Measurements from ENCODE around the gene APP.
A peak's percentile ranks its signal among the peaks of the same experiment; 100 is the strongest.
"Not testable (repeated sequence)": the region's sequence is repeated elsewhere in the genome, so short reads cannot be mapped to it uniquely, and the experiment has no call there.

APP gene

DNA sequence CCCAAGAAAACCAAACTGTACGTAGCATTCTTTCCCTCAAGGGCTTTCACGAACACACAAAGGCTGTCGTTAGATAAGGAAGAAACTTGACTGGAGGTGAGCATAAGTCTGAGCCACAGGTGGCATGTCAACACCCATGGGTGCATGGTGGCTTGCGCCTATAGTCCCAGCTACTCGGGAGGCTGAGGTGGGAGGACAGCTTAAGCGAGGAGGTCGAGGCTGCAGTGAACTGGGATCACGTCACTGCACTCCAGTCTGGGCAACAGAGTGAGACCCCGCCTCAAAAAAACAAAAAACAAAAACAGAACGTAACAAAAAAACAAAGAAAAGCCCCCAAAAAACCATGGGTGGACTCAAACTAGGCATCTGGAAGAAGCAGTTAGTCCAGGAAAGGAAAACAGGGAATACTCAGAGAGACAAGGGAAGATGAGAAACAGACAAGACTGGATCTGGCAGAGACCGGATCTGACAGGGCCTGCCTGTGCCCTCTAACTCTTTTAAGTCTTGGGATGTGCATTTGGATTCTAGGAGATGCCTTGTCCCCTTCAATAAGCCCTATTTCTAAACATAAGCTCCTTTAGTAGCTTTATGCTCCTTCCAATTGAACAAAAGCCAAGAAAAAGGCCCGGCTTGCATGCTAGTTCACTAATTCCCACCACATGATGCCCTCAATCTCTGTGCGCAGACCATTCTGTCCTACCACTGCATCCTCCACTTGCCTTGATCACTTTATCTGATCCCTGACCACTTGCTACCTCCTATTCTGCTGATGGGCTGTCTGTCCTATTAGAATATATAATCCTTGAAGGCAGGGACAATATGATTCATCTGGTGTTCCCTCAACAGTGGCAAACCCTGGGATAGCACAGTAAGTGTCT, 73.8 kb downstream of the APP start:
- no peak for DNase-seq

DNA sequence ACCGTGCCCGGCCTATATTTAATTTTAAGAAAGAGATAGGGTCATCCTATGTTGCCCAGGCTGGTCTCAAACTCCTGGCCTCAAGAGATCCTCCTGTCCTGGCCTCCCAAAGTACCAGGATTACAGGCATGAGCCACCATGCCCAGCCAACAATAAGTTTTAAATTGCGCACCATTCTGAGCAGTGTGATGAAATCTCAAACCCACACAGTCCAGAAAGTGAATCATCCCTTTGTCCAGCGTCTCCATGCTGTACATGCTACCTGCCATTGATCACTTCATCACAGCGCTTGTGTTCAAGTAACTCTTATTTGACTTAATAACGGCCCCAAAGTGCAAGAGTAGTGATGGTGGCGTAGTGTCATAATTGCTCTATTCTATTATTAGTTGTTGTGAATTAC, 75.4 kb downstream of the APP start:
- DNase-seq: no peak

DNA sequence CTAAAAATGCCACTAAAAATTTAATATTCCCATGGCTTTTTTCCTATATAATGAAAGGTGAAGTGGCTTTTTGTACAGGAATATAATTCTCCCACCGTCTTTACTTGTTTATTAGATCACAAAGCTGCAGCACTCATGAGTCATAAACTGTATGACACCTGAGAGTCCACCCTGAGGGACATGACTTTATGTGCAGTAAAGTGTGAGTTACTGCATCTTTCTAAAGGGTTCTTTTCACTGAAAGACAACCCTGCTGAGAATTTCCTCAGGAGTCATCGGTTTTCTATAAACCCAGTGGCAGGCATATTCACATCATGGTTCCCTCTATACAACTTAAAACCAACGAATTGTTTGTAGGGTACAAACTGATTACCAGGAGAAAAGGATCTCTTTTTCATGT, 77.4 kb downstream of the APP start:
- DNase-seq: no peak

DNA sequence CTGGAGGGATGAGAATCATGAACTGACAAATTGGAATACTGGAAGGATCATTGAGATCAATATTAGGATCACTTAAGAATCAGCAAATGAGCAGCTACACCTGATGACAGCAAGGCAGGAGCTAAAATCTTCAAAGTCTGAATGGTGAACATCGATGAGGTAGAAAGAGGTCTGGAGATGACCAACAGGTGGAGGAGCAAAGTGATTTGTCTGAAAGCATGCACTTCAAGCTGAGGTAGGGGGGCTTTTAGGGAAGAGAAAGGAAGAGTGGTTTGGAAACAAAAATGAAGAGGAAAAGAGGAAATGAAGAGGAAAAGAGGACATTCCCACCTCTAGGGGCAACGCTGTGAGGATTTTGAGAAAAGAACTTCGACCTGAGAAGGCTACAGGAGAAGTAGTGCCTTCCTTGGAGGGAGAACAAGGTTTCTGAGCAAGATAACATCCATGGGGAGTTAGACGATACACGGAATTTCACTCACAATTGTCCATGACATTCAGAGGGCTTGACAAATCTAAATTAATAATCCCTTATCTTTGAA, 79.0 kb downstream of the APP start:
- no peak for DNase-seq

DNA sequence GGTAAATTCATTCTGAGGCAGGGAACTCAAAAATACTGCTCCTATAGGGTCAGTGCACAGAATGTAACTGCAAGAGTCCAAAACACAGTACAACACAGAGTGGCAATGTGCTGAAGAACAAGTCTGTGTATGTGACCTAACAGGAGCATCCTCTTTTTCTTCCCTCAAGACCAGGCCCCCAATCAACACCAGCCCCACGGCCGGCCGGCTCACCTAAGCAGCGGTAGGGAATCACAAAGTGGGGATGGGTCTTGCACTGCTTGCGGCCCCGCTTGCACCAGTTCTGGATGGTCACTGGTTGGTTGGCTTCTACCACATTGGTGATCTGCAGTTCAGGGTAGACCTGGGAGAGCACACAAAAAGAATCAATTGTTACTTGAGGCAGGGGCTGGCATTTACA, 80.8 kb downstream of the APP start:
- no peak for DNase-seq

DNA sequence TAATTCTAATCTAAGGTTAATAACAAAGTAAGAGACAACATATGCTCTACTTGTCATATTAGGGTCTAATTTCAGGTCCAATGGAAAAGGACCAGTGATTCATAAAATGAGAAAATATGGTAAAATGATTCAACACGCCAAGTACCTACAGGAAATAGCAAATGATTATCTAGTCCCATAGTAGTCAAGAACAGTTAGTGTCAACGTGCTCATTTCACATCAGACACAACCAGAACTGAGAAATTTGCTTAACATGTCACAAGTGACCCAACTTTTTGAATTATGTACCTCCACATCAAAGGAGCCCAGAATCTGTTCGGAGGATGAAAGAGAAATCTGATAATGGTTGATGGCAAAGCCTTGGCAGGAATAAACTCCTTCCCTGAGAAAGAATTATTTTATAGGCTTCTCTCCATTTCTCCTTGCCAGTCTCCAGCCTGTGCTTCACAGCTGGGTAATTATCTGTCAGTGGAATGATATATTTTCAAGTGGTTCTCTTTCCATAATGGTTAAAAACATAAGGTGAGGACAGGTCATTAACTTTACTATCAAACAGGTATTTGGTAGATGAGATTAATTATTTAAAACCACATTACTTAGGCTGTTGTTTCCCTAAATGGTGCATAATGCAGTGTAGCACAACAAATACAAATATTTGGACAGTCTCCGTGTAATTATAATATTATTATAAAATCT, 83.2 kb downstream of the APP start:
- no peak for DNase-seq

DNA sequence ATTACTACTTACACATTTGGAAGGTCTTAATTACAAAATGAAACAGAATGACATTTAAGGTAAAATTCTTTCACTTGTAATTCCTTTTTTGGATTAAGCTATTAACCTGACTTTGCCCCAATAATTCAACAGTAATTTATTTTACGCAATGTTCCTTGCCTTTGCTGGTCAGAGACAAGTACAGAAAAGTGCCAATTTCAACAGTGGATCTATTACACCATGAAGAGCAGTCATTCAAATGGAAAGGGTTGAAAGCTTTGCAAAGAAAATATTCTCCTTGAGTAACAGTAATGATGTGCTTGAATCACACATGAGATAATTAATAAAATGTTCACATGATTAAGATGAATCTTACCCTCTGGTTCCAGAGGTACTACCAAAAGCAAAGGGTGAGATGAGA, 84.7 kb downstream of the APP start:
- DNase-seq: no peak

DNA sequence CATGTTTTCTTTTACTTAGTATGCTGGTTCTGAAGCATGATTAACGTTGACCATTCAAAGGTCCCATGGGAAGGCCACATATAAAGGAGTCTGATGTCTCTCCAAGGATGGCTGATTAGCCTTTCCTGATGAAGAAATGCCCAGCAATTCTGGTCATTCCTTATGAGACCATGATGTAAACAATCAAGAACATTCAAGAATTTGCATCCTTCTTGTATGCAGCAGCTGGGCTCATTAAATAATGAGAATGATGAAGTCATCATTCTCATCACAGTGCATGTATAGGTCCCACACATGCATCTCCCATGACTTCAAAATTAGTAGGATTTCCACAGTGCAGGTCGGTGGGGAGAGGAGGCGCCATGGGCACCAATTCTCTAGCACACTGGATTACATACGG, 85.4 kb downstream of the APP start:
- no peak for DNase-seq

DNA sequence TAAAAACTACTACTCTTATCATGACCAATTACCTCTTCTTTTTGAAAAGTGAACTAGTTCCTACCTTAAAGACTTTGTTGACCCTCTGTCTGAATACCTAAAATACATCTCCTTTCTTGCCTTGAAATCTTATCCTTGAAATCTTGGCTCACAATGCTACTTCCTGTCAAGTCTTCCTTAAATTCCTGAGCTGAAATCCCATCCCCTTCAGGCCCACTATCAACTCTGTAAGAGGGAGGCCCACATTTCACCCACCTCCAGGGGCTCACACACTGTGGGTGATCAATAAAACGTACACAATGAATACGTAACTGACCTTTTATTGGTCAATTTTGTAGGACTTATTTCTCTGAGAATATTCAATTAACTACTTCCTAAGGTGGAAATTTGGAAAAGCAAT, 88.0 kb downstream of the APP start:
- no peak for DNase-seq

DNA sequence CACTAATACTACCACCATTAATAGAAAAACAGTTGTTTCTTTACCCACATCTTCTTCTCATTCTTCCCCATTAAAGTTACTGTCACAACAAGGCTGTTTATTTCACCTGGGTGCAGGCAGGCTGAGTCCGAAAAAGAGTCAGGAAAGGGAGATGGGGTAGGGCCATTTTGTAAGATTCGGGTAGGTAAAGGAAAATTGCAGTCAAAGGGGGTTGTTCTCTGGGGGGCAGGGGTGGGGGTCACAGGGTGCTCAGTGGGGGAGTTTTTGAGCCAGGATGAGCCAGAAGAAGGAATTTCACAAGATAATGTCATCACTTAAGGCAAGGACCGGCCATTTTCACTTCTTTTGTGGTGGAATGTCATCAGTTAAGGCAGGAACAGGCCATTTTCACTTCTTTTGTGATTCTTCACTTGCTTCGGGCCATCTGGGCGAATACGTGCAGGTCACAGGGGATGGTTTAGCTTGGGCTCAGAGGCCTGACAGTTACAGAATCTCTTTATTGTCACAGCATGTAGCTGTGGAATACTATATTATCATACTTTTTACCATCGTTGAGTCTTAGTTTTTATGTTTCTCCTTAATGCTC, 89.3 kb downstream of the APP start:
- not testable (repeated sequence) for DNase-seq

DNA sequence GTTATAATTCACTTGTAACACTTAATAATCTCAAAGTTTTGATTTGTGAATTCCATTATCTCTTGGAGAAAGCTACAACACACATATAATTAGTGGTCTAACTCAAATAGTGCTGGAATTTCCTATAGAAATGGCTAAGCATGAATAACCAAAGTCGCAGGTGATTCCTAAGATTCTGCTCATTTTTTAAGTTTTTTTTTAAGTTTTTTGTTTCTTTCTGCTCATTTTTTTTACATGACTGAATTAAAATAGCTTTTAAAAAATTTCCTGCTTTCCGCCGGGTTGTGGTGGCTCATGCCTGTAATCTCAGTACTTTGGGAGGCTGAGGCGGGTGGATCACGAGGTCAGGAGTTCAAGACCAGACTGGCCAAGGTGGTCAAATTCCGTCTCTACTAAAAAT, 90.4 kb downstream of the APP start:
- no peak for DNase-seq

DNA sequence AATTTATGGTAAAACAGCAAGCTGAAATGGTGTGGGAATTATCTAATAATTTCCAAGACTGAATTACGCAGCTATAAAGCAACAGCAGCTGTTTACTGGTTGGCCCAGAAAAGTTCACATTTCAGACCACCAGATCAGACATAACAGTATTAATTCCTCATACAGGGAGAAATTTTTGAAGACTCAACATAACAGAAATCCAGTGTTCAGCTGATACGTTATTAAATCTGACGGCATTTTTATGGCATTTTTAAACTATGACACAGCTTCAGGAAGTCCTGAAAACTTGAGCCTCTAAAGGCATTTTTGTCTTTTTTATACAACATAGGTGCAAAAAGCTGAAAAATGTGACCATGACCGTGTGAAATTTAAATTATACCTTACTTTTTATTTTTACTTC, 91.2 kb downstream of the APP start:
- DNase-seq: no peak

DNA sequence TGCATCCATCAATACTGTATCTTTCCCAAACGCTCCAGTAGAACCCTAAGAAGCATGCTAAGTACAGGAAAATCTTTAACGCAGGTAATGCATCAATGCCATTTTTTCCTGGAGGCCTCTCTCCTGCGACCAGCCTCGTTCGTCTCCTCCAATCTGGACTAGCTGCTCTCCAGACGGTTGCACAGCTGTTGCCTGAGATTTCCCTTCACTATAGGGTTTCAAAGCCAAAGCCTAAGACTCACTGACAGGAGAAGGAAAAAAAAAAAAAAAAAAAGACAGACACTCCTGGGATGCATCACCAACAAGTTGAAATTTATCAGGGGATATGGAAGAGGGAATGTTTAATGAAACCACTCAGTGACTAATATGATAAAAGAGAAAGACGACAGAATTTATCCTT, 93.0 kb downstream of the APP start:
- no peak for DNase-seq

DNA sequence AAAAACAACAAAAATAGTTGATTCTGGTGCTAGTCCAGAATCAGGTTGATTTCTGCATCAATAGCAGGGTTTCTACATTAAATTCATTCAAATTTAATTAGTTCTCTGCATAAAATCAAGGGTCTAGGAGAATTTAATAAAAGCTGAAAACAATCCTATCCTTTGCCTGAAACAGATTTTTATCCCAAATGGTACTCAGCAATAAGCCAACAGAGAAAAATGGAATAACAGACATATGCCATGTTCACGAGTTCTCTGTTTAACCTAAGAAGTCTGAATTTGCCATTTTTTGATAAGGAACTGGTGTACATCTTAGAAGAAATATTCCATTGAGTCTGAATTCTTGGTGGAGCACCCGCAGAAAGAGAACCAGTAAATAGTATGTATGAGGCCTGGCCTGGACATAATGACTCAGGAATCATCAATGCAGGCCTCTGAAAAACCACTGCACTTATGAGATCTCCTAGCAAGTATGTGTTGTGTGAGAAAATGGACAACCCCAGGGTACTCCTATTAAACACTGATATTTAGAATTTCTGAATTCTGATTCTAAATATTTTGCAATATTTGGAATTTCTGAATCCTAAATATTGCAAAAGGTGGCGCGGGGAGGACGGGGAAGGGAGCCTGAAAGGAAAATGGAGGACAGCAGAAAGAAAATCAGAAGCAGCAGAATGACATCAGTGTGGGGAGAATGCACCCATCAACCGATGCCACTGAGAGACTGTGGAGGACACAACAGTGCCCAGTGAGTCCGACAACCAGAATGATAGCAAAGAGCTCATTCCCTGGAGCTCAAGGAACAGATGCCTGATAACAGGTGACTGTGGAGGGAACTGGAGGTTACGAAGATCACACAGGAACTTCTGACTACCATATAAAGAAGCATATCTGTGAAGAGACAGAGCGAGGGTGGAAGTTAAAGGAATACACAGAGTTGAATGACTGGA, 97.6 kb downstream of the APP start:
- no peak for DNase-seq

DNA sequence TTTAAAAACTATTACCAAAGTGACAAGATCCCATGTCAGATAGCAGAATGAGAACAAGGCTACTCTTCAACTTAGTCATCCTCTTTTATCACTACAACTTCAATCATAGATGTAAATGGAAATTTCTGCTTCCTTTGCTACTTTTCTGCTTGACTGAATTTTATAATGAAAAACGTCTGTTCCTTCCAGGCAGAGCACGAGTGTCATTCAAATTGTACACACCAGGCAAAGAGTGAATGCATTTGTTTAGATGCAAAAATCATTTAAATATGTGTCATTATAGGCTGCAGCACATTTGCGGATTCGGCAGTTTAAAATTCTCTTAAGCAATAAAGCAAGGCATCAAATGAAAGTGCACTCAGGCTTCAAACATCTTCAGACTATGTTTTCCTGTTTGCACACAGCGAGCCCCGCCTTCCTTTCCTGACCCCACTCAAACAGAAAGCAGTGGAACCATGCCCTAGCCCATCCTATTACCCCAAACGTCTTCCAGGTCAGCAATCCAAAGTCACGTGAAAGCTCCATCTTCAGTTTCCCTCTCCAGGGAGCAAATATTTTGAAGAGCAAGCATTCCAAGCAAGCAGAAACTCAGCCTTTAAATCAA, 99.6 kb downstream of the APP start:
- peak in 2 of 4 experiments; percentile 2 to 6 for DNase-seq

DNA sequence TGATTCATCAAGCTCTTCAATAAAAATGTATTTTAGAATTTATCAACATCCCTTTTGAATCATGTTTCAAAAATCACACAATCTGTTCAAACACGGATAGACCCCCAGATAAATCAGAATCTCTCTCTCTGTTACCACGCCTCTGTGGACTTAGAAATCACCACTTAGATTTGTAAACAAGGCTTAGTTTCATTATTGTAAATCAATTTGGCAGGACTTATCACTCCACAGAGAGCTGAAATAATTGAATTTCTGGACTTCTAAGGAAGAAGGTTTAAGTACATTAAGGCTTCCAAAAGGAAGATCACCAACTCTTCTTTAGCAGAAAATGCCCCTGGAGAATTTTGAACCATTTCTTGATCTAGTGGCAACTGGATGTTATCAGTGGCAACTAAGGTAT, 100.4 kb downstream of the APP start:
- DNase-seq: no peak

DNA sequence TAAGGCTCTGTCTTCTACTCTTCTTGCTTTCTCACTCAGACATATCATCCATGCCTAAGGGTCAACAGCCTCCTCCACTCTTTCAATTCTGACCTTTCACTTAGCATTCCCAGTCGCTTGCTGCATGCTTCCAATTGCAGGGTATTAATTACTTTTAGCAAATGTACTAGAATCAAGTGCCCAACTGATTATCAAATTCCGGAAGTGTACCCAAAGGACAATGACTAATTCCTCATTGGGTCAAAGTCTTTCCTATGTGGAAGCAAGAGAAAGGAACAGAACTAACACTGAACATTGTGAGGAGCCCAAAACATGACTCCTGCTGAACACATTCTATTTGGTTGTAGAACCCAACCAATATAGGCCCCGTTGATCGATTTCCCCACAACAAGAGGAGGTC, 101.8 kb downstream of the APP start:
- DNase-seq: no peak

DNA sequence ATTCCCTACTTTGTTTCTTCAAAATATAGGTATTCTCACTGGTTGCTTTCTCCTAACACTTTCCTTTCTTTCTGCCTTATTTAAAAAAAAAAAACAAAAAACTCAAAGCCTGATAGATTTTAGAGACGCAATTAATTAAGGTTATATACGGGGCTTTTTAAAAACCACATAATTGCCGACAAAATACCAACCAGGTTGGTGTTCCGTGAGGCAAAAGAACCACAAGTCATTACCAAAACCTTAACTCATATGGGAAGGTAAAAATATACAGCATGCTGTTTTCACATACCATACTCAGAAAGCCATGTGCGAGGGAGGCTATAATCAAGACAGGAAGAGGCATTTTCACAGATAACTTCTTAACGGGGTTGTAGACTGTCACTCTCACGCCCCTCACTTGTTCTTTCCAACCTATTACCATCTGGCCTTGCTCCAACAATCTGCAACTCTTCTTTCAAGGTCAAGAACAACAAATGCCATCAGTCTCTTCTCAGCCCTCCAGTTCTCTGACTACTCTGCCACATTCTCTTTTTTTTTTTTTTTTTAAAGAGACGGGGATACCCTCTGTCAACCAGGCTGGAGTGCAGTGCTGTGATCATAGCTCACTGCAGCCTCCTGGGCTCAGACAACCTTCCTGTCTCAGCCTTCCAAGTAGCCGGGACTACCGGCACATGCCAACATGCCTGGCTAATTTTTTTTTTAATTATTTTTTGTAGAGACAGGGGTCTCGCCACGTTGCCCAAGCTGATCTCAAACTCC, 102.6 kb downstream of the APP start:
- DNase-seq: no peak

DNA sequence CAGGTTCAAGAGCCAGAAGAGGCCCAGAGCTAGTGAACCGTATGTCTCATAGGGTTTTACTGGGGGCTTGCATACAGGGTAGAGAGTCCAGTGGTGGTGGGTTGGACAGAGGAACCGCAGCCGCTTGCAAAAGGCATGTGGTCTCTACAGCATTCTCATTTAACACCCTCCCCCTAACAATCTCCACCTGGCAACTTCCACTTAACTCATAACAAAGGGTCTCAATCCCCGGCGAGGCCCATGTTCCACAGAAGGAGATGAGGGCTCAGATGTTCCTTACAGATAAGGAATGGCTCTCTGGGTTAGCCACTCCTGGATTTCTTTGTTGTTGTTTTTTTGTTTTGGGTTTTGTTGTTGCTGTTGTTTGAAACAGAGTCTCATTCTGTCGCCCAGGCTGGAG, 106.1 kb downstream of the APP start:
- no peak for DNase-seq

DNA sequence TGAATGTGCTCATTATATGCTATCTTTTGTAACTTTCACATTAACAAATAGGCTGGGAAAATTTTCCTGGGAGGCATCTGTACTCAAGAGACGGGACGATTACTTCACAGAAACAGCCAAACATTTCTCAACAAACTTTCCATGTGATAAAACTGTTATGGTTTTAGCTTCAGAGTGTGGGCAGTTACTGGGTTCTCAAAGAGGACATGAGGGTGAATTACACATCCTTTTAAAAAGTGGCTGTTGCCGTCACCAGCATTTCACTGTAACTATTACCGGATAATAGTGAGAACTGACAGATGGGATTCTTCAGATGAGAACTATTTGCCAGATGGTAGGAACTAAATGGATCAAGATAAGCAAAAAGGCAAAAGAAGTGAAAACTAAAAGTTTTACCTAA, 109.1 kb downstream of the APP start:
- DNase-seq: no peak

DNA sequence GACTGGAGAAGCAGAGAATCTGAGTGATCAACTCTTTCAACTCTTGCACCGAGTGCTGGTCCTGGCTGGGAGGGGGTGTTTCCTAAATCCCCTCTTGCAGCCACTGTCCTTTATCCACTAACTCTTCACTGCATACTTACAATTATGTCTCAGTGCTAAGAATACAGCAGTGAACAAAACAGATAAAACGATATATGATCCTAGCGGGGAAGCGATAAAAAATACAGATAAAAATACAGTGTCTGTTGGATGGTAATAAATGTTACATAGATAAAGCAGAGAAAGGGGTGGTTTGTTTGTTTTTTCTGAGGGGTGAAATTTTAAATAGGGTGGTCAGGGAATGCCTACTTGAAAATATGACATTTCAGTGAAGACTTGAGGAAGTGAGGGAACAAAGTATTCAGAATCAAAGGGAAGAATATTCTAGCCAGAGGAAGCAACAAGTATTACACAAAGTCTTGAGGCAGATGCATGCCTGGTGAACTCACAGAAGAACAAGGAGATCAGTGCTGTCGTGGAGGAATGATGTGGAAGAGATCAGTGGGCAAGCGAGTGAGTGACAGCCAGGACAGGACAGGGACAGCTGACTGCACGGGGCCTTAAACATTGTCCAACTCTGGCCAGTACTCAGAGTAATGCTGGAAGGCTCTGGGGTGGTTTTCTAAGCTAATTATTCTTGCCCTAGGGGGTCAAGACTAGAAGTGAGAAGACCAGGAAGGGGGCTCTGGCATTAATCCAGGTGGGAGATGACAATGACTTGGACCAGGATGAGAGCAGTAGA, 110.0 kb downstream of the APP start:
- DNase-seq: no peak

Data from activated naive CD4-positive, alpha-beta T cell (primary cell).